HG02610 (cell line): ENCODE measurements around the gene FHIT.

Experiments
- ATAC-seq: cut with Tn5 transposase; IDR thresholded peaks from one replicate; pipeline ENCODE4 v1.9.1; 2021; ENCODE audit warnings: mild to moderate bottlenecking, moderate library complexity; ENCODE audit not compliant: unreplicated experiment

The FHIT gene

DNA sequence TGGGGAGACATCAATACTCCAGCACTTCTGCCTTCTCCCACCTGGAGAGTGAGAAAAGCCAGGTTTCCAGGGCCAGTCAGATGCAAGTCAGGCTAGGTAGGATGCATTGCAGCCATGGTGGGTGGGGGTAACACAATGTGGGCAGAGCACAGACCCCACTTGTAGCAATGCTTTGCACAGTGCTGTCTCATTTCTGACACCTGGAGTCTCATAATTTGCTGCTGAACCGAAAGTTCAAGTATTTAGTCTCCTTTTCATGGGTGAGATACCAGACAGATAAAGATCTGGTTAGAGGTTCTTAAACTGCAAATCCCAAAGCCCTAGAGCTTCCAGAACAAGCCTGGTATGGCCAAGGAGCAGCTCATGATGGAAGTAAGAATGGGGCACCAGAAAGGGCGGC lies 1321.1 kb downstream of the FHIT start:
- no peak for ATAC-seq

- ATAC-seq, result no peak
Measured at GRCh38 chr3:59927056-59927455, 1324.2 kb downstream of the FHIT start.

GRCh38 chr3:59925946-59926345 lies 1325.3 kb downstream of the FHIT start:
- no peak for ATAC-seq

- no peak for ATAC-seq
Measured at GRCh38 chr3:59922192-59922591, 1329.1 kb downstream of the FHIT start.

- ATAC-seq, result no peak
Measured at GRCh38 chr3:59920822-59921221, 1330.4 kb downstream of the FHIT start.

- ATAC-seq, result no peak
Measured at GRCh38 chr3:59919586-59919985, 1331.7 kb downstream of the FHIT start.

DNA sequence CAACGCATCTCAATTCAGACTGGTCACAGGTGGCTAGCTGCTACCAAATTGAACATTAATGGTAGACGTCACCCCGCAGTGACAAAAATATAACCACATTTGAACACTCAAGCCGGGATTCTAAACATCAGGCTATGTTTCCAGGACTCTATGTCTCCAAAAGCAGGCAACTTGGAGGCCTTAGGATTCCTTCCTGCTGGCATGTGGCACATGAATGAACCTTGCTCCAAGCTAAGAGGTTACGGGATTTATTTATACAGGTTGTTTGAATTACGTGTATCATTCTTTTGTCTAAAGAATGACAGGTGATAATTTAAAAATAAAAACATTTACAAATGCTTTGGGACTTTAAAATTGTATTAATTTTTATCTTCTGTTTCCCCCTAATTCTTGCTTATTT lies 1337.0 kb downstream of the FHIT start:
- ATAC-seq, result no peak

DNA sequence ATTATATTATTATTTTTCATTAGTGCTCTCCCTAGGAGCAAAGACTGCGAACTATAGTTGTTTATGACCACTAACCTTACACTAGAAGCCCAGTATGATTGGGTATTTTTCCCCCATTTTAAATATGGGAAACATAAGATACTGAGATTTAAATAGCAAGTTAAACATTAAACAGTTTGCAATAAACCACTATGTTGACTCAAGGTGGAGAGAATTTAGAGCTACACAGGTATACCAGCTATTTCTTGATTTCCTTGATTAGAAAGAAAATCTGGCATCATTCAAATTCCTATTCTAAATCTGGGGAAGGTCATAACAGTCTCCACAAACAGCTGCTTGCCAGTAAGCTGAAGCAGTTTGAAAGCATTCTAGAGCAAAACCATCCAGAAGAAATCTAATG lies 1337.6 kb downstream of the FHIT start:
- ATAC-seq, result no peak

DNA sequence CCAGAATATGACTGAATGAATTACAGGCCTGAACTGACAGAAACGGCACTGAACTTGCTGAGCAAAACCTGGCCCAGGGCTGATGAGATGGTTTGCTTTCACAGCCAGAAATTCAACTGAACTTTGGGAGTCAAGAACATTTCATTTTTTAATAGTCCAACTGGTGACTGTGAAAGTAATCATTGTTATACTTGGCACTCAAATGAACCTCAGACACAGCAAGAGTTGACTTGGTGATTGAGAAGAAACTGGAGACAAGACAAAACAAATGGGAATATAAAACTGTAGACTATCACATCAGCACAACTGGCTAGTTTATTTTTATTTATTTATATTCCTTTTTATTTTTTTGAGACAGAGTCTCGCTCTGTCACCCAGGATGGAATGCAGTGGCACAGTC lies 1342.6 kb downstream of the FHIT start:
- no peak for ATAC-seq

DNA sequence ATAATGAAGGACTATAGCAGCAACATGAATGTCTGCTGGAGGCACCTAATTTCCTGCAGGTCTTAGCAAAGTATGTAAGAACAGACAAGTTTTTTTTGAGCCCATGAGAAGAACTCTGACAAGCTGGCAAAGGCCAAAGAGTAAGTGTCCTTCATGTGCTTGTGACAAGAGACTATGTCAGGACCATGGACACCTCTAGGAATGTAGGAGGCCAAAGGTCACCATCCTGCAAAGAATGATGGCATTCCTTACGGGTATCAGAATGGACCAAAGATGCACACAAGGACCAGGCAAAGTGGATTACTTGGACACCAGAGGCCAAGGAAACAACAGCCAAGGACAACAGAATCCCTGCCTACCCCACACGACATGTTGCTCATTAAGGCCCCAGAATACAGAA lies 1343.0 kb downstream of the FHIT start:
- no peak for ATAC-seq

DNA sequence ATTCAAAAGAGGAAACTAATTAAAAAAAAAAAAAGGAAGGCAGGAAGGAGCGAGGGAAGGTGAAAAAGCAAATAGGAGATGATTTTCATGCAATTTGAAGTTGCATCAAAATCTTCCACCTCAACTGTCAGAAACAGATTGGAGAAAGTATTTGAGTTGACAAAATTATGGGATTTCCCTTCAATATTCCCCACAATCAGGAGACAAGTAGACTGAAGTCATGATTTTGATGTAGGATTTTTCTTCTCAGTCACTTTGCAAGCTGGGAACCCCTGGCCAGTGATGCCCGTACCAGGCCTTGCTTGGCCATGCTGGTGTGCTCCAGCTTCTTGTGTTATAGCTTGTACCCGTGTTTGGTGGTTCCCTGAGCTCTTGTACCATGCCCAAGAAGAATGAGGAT lies 1347.0 kb downstream of the FHIT start:
- no peak for ATAC-seq

DNA sequence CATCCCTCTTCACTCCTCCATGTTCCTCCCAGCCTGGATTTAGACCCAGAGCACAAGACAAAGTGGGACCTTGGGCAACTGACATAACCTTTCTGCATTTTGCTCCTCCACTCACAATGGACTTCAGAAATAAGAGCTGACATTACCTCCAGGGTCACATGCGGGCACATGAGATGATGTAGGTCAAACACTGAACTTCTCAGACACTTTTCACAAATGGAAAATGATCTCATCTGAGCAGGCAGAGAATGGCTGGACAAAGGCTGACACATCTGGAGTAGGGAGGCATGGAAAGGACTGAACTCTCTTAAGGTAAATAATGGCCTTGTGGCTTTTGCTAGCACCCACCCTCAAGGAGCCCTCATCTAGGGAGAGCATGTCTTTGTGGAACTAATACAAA lies 1352.2 kb downstream of the FHIT start:
- no peak for ATAC-seq

DNA sequence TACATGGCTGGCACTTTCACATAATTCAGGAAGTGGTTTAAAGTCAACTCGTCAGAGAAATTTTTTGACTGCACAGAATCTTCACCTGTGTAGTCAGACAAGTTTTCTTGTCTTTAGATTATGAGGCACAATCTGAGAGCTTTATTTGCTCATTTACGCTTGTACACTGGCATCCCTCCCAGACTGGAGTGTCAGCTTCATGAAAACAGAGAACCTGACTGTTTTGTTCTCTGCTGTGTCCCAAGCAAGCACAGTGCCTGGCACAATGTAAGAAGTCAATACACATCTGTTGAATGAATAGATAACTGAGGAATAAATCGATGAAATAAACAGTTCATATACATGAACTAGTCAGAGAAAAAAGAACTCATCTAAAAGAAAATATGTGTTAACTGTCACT lies 1355.3 kb downstream of the FHIT start:
- no peak for ATAC-seq

DNA sequence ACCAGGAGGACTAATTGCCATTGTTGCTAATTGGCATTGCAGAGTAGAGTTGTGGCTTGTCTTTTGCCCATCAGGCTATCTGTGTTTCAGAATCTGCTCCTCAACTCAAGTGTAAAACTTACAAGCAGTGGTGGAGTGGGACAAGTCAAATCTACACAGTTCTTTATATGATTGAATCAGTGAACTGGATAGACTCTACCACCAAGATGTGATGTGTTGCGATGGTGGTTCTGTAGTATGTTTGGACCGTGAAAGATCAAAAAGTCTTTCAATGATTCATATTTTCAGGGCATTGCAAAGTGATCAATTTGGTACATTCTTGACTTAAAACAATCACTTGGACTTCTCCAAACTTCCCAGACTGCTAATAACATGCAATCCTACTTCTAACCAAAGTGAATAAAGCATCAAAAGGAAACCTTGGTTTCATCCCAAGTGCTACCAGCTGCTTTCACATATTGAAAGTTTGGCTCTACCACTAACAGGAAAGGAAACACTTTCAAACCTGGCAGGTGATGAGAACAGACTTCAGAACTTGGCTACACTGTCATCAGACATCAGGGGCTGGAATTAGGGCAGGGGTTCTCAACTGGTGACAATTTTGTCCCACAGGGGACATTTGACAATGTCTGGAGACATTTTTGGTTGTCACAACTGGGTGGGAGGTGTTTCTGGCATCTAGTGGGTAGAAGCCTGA lies 1356.7 kb downstream of the FHIT start:
- no peak for ATAC-seq

- no peak for ATAC-seq
Measured at GRCh38 chr3:59890639-59891038, 1360.6 kb downstream of the FHIT start.

DNA sequence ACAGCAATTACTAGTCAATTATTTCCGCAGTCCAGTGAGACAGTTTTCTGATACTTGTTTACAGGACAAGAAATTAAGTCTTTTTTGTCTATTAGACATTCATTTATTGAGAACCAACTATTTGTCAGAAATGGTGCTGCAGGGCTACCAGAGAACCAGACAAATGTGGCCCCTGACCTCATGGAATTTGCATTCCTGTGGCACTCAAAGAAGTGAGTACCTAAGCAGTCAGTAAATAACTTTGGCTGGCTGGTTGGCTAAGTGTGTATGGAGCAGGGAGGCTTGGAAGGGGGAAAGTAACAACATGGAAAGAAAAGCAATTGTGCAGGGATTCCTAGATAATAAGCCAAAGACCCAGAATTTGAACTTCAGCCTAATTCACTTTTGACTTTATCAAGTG lies 1364.5 kb downstream of the FHIT start:
- no peak for ATAC-seq

DNA sequence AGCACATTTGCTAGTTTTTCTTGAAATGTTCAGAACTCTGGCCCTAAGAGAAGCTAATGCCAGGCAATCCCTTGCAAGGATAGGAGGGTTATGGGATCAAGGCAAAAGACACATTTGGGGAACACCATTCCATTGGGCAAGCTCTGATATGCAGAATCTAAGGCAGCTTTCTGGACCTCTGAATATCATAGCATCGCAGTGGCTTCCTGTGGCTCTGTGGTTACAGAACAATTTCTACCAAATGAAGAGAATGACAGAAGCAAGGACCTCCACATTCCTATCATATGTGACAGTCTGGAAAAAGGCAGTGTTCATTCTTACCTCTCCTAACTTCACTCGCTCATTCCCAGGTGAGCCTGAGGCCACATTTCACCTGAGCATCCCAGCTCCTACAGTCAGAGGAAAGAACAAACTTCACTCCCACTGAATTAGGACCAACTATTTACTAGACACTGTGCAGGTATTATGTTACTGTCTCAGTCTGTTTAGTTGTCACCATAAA lies 1365.3 kb downstream of the FHIT start:
- no peak for ATAC-seq

DNA sequence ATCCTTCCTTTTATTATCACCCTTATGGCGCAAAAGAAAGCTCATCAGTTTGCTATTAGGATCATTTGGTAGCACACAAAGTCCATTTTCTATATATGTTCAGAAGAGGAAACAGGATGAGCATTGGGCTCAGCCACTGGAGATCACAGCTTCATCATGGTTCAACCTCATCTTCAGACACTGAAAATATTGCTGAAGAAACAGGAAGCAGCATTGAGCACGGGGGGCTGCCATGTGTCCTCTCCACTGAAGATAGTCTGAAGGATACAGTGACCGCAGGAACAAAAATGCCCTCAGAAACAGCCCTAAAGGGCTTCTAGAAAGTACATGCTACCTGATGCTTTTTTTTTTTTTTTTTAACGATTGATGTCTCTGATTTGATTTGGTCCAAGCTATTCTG lies 1366.2 kb downstream of the FHIT start:
- no peak for ATAC-seq

DNA sequence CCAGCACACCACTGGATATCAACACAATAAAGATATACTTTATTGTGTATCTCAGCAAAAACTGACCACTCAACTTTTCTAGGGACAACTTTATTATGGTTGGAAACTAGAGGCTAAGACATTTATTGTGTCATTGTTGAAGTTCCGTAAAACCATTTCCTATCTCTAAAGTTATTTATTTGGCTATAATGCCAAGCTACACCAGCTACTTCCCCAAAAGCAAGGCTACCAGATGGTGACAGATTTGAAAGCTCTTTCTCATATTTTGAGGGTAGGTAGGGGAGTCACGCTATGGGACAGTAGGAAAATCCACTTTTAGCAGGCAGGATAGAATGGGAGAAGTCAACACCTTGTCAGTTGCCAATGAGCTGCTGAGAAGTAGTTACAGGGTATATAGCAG lies 1366.8 kb downstream of the FHIT start:
- ATAC-seq, result no peak

DNA sequence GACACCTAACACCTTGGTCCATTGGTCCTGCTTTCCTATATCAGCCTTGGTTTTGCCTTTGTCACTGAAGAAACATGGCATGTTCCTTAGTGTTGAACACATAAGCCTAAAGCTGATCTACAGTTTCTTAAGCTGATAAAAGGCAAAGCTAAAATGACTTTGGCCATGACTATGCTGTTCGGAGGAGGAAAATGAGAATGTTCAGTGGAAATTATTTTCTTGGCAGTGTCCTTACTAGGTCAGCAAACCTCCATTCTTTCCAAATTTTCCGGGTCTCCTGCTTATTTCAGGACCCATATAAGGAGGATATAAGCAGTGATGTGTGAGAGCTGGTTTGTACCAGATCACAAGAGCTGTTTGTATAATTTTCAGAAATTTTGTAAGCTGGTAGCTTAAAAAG lies 1368.5 kb downstream of the FHIT start:
- ATAC-seq, result no peak

GRCh38 chr3:59880717-59881116 lies 1370.5 kb downstream of the FHIT start:
- ATAC-seq, result no peak

- no peak for ATAC-seq
Measured at GRCh38 chr3:59879031-59879581, 1372.1 kb downstream of the FHIT start.

DNA sequence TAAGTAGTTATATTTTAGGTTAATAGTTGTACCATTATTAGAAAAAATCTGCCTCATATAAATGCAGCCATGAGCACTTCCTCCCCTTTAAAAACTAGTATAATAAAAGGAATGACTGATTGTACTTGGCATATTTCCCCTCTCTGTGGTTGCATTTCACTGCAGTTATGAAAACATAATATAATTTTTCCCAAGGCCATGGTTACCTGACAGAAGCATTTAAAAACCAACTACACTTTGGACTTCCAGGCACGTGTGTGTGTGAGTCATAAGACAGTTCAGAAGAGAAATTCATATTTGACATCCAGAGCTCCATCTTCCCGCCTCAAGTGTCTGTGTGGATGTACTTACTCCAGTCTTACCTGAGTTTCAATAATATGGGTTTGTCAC lies 1373.2 kb downstream of the FHIT start:
- no peak for ATAC-seq
